IMR-90 (cell line): ENCODE measurements around the gene PKD1. TPM values are rescaled to one million over a fixed set of nuclear protein-coding genes. Genes with fewer than 3 reads are reported as not detected.

ENCODE experiments used
- ATAC-seq: fragments of 200-7000 bp; cut with Tn5 transposase; 2 replicates; pipeline ENCODE4 v1.9.1; 2020; ENCODE audit warnings: low read depth, mild to moderate bottlenecking, moderate library complexity
- BruUV-seq: library from RNA; stranded (reverse); fragments of 400-500 nt; replicated peaks from 2 replicates; lab custom pipeline; 2021; lab: Mats Ljungman, UMichigan
- CTCF ChIA-PET: fragments of 300-600 bp; formaldehyde crosslinking; extraction: SDS; loops from one replicate; lab custom pipeline; 2021; ENCODE audit warnings: antibody characterized with exemption; lab: Yijun Ruan, JAX
- POLR2A ChIA-PET: fragments of 300-600 bp; sonication (Branson Sonifier 250); formaldehyde crosslinking; loops from one replicate; lab custom pipeline; 2022; ENCODE audit warnings: antibody characterized with exemption; ENCODE audit not compliant: unreplicated experiment; lab: Charles Lee
- DNase-seq: peaks from one replicate; pipeline ENCODE4 v3.0.0; 2013
- H2AFZ ChIP-seq: replicated peaks from 2 replicates; pipeline ENCODE3; 2013; ENCODE audit warnings: low read length, mild to moderate bottlenecking; ENCODE audit not compliant: poor library complexity
- H2AK5ac ChIP-seq: 2 replicates; pipeline ENCODE4 v1.6.1; 2013; ENCODE audit warnings: low read depth, low read length, inconsistent platforms
- H2AK9ac ChIP-seq: replicated peaks from 2 replicates; pipeline ENCODE3; 2013; ENCODE audit warnings: mild to moderate bottlenecking, low read depth, low read length, moderate library complexity; ENCODE audit not compliant: poor library complexity
- H2BK120ac ChIP-seq: 2 replicates; pipeline ENCODE4 v1.6.1; 2013; ENCODE audit warnings: low read depth, low read length, inconsistent platforms
- H2BK15ac ChIP-seq: 3 replicates; pipeline ENCODE4 v1.6.1; 2013; ENCODE audit warnings: low read depth, low read length, inconsistent platforms
- H2BK20ac ChIP-seq: 2 replicates; pipeline ENCODE4 v1.6.1; 2013; ENCODE audit warnings: low read depth, mild to moderate bottlenecking, inconsistent platforms, low read length, moderate library complexity
- H2BK5ac ChIP-seq: 2 replicates; pipeline ENCODE4 v1.6.1; 2013; ENCODE audit warnings: mild to moderate bottlenecking, low read depth, low read length, inconsistent platforms; ENCODE audit not compliant: poor library complexity, severe bottlenecking
- H3K14ac ChIP-seq: replicated peaks from 2 replicates; pipeline ENCODE4 v1.6.1; 2013; ENCODE audit warnings: low read depth, low read length, inconsistent platforms
- H3K18ac ChIP-seq: 2 replicates; pipeline ENCODE4 v1.6.1; 2013; ENCODE audit warnings: low read depth, low read length, control low read depth
- H3K23ac ChIP-seq: 2 replicates; pipeline ENCODE4 v1.6.1; 2013; ENCODE audit warnings: low read depth, low read length, inconsistent platforms
- H3K27ac ChIP-seq: 2 replicates; pipeline ENCODE4 v1.5.1; 2013; ENCODE audit warnings: mild to moderate bottlenecking, control low read depth, low read length; ENCODE audit not compliant: insufficient read depth
- H3K27me3 ChIP-seq: 2 replicates; pipeline ENCODE4 v1.6.1; 2013; ENCODE audit warnings: low read length; ENCODE audit not compliant: control insufficient read depth, insufficient read depth
- H3K36me3 ChIP-seq: 2 replicates; pipeline ENCODE4 v1.6.1; 2013; ENCODE audit warnings: low read length, mixed read lengths; ENCODE audit not compliant: control insufficient read depth, insufficient read depth
- H3K4ac ChIP-seq: 2 replicates; pipeline ENCODE4 v1.6.1; 2013; ENCODE audit warnings: low read depth, low read length, inconsistent platforms
- H3K4me1 ChIP-seq: 2 replicates; pipeline ENCODE4 v1.6.1; 2013; ENCODE audit warnings: low read length, mixed read lengths; ENCODE audit not compliant: control insufficient read depth, insufficient read depth
- H3K4me2 ChIP-seq: 2 replicates; pipeline ENCODE4 v1.6.1; 2013; ENCODE audit warnings: low read depth, mild to moderate bottlenecking, control low read depth, low read length, moderate library complexity
- H3K4me3 ChIP-seq: 2 replicates; pipeline ENCODE4 v1.5.1; 2013; ENCODE audit warnings: low read depth, mild to moderate bottlenecking, control low read depth, low read length, moderate library complexity; ENCODE audit not compliant: insufficient read depth
- H3K56ac ChIP-seq: 2 replicates; pipeline ENCODE4 v1.6.1; 2013; ENCODE audit warnings: low read length, inconsistent platforms; ENCODE audit not compliant: insufficient read depth; ENCODE audit errors: extremely low read depth
- H3K79me1 ChIP-seq, 2 experiments: 2 replicates each; pipeline ENCODE4 v1.6.1; 2013; ENCODE audit warnings: low read length in 2 of 2, inconsistent platforms in 1 of 2, low read depth in 1 of 2
- H3K9ac ChIP-seq: 2 replicates; pipeline ENCODE4 v1.6.1; 2013; ENCODE audit warnings: low read depth, low read length, control low read depth
- H3K9me1 ChIP-seq: 2 replicates; pipeline ENCODE4 v1.6.1; 2013; ENCODE audit warnings: low read length, inconsistent platforms; ENCODE audit not compliant: insufficient read depth
- H3K9me3 ChIP-seq: 2 replicates; pipeline ENCODE4 v1.6.1; 2013; ENCODE audit warnings: low read length; ENCODE audit not compliant: control insufficient read depth, insufficient read depth
- H4K20me1 ChIP-seq: 2 replicates; pipeline ENCODE4 v1.6.1; 2013; ENCODE audit warnings: low read length, inconsistent platforms; ENCODE audit not compliant: insufficient read depth
- H4K5ac ChIP-seq: 2 replicates; pipeline ENCODE4 v1.6.1; 2013; ENCODE audit warnings: mild to moderate bottlenecking, low read depth, low read length, control low read depth
- H4K8ac ChIP-seq, 2 experiments: 2 replicates each; pipeline ENCODE4 v1.6.1; 2013; ENCODE audit warnings: low read depth in 2 of 2, low read length in 2 of 2, control low read depth in 1 of 2, inconsistent platforms in 1 of 2
- H4K91ac ChIP-seq: 2 replicates; pipeline ENCODE4 v1.6.1; 2013; ENCODE audit warnings: low read depth, low read length, inconsistent platforms; ENCODE audit not compliant: insufficient read depth
- CHD1 ChIP-seq: IDR thresholded peaks from 2 replicates; pipeline ENCODE4 v1.6.1; 2012; ENCODE audit warnings: low read depth, low read length, improper control_type of control experiment
- POLR2A ChIP-seq: IDR thresholded peaks from 2 replicates; pipeline ENCODE4 v1.6.1; 2012; ENCODE audit warnings: mild to moderate bottlenecking, low read depth, low read length
- WGBS, 2 experiments: methylation state at CpG; one replicate each; pipeline versions ENCODE4 v1.1.5 to v1.1.7; 2013; ENCODE audit warnings: missing lambda C conversion rate in 2 of 2; ENCODE audit not compliant: insufficient read length in 1 of 2; ENCODE audit errors: extremely low coverage in 2 of 2; 5-methylcytosine and 5-hydroxymethylcytosine counted together
- dilution Hi-C: fragments of 300-500 bp; cut with HindIII; formaldehyde crosslinking; loops from one replicate; pipeline ENCODE4 v1.14.3; 2018; ENCODE audit warnings: low sequenced_read_pairs; ENCODE audit not compliant: unreplicated experiment
- in situ Hi-C: fragments of 300-500 bp; cut with MboI; formaldehyde crosslinking; loops from 3 replicates; pipeline ENCODE4 v1.14.3; 2019; ENCODE audit warnings: low sequenced_read_pairs, inconsistent platforms, mixed read lengths
- intact Hi-C: fragments of 100-400 bp; cut with micrococcal nuclease; formaldehyde crosslinking; loops from 2 replicates; pipeline ENCODE4 v1.10.0; 2022
- polyA plus RNA-seq, 3 experiments: library from polyadenylated mRNA; depleted of rRNA; stranded (reverse); fragments of >200 nt; gene quantifications; 2 replicates each; pipeline ENCODE4 v1.2.3, GENCODE V29; 2012; ENCODE audit warnings: low replicate concordance in 1 of 3
- total RNA-seq: library from RNA; depleted of rRNA; stranded (reverse); fragments of >200 nt; gene quantifications from 2 replicates; pipeline ENCODE4 v1.2.3, GENCODE V29; 2012
- TF ChIP-seq, protein P1 (sequence below): fragments of 150-350 bp; IDR thresholded peaks from 2 replicates; pipeline ENCODE4 v1.6.1; 2017; ENCODE audit warnings: mild to moderate bottlenecking, antibody characterized with exemption, low read length, low read depth

The PKD1 gene
- total and polyA plus RNA-seq, 2 of the 4 experiments (the other 2 are of a cell fraction): 7.9 to 97.3 TPM

DNA sequence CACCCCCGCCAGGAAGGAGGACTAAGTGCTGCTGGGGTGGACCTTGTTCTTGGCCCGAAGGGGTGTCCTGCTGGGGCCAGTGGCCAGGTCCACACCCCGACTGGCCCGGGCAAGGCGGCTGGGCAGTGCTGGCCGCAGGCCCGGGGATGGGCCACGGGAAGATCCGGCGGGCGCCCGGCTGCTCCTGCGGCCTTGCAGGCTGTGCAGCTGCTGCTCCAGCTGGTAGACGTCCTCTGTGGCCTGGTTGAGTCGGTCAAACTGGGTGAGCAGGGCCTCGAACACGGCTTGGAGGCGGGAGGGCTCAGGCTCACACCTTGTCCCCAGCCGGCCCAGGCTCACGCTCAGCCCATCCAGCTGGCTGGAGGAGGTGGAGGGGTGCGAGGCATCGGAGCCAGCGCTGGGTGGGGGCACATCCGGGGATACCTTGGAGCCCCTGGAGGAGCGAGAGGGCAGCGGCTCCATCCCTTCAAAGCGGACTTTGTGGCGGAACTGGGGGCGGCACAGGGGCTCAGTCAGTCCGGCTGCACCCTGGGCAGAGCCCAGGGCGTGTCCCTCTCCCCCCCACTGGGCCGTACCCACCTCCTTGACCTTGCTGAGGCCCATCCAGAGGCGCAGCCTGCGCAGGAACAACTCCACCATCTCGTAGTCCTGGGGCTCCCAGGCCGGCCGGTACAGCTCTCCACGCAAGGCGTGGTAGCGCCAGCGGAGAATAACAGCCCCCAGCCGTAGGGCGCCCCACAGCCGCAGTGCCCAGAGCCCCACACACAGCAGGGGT, 45.8 kb downstream of the PKD1 start:
- no peak overlapping the region for H4K91ac ChIP-seq
- ChIA-PET CTCF (no interaction called here), POLR2A (no interaction called here)
- H3K23ac ChIP-seq: no peak overlapping the region
- H2BK15ac ChIP-seq: no peak overlapping the region
- WGBS, 2 experiments: 93% methylated on average over 28 of the region's 44 CpGs; no CpG with 5 or more reads in 1 of the 2 experiments
- peaks cover 92% of the 10 kb centered on the region for H3K36me3 ChIP-seq
- no peak overlapping the region for H2AFZ ChIP-seq
- no peak overlapping the region for H3K27ac ChIP-seq
- no peak overlapping the region for H2BK20ac ChIP-seq
- no peak overlapping the region for H4K8ac ChIP-seq
- intact Hi-C loops (no loop called here), dilution Hi-C loops (no loop called here), in situ Hi-C loops (no loop called here)
- no peak overlapping the region for H3K14ac ChIP-seq
- peak overlapping the region; percentile 5 for H2BK5ac ChIP-seq
- BruUV-seq: TSS peak; percentile 68
- no peaks in the 10 kb centered on the region for H3K27me3 ChIP-seq
- H3K4ac ChIP-seq: no peak overlapping the region
- H3K4me3 ChIP-seq: no peak overlapping the region
- H2AK5ac ChIP-seq: no peak overlapping the region
- DNase-seq (no peak), ATAC-seq (no peak)
- H3K18ac ChIP-seq: no peak overlapping the region
- peaks cover 10 to 20% of the 10 kb centered on the region in 2 experiments for H3K79me1 ChIP-seq
- TF ChIP-seq CHD1: no peak
- TF ChIP-seq POLR2A: no peak
- TF ChIP-seq, protein P1, sequence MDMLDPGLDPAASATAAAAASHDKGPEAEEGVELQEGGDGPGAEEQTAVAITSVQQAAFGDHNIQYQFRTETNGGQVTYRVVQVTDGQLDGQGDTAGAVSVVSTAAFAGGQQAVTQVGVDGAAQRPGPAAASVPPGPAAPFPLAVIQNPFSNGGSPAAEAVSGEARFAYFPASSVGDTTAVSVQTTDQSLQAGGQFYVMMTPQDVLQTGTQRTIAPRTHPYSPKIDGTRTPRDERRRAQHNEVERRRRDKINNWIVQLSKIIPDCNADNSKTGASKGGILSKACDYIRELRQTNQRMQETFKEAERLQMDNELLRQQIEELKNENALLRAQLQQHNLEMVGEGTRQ: no peak
- no peaks in the 10 kb centered on the region for H3K4me1 ChIP-seq
- no peaks in the 10 kb centered on the region for H3K9me3 ChIP-seq
- no peak overlapping the region for H3K9ac ChIP-seq
- no peak overlapping the region for H3K4me2 ChIP-seq
- H3K56ac ChIP-seq: no peak overlapping the region
- H4K20me1 ChIP-seq: peaks cover 24% of the 10 kb centered on the region
- H2AK9ac ChIP-seq: peak overlapping the region; percentile 31
- no peak overlapping the region for H2BK120ac ChIP-seq
- H4K5ac ChIP-seq: no peak overlapping the region
- no peaks in the 10 kb centered on the region for H3K9me1 ChIP-seq
